ENCODE measurements around the gene EXOC7. TPM values are rescaled to one million over a fixed set of nuclear protein-coding genes. Genes with fewer than 3 reads are reported as not detected.

Gene EXOC7
- total and polyA plus RNA-seq, 12 donors, result 65.7 to 145 (median 95.8) TPM

- no peak for DNase-seq
- Histone ChIP-seq H3K9me3 (replicated peaks in 1 of 3) (no peaks in the 10 kb centered on the region), H3K4me3 (no peak overlapping the region), H3K4me1 (replicated peaks in 1 of 2) (no peaks in the 10 kb centered on the region), H3K27me3 (no peaks in the 10 kb centered on the region), H3K27ac (no peak overlapping the region), H3K36me3 (replicated peaks in 1 of 2) (peaks cover 0 to 91% of the 10 kb centered on the region in 2 donors)
- intact Hi-C loops (cut with DNase I), result no loop called here
- WGBS, 4 donors, result 87 to 94% (median 93%) methylated on average over 9 to 13 of the region's 13 CpGs
- TF ChIP-seq POLR2A (IDR thresholded peaks at IDR 0.05) (no peak), CTCF (IDR thresholded peaks at IDR 0.05) (no peak)
These were observed 7.6 kb downstream of the EXOC7 start for GRCh38 chr17:76095943-76096342.

- DNase-seq, result no peak
- Histone ChIP-seq H3K4me1 (replicated peaks in 1 of 2) (no peaks in the 10 kb centered on the region), H3K36me3 (replicated peaks in 1 of 2) (peaks cover 0 to 91% of the 10 kb centered on the region in 2 donors), H3K27me3 (no peaks in the 10 kb centered on the region), H3K27ac (no peak overlapping the region), H3K4me3 (no peak overlapping the region), H3K9me3 (replicated peaks in 1 of 3) (no peaks in the 10 kb centered on the region)
- TF ChIP-seq POLR2A (IDR thresholded peaks at IDR 0.05), result no peak
- TF ChIP-seq CTCF (IDR thresholded peaks at IDR 0.05), result no peak
- intact Hi-C loops (cut with DNase I), result no loop called here
- 84 to 91% (median 87%) methylated on average over 2 to 11 of the region's 11 CpGs for WGBS, 4 donors
These were observed 9.5 kb downstream of the EXOC7 start for GRCh38 chr17:76094046-76094445.

GRCh38 chr17:76092526-76093413, 10.8 kb downstream of the EXOC7 start:
- Histone ChIP-seq H3K27me3 (no peaks in the 10 kb centered on the region), H3K9me3 (replicated peaks in 1 of 3) (no peaks in the 10 kb centered on the region), H3K27ac (no peak overlapping the region), H3K4me1 (replicated peaks in 1 of 2) (no peaks in the 10 kb centered on the region), H3K4me3 (no peak overlapping the region), H3K36me3 (replicated peaks in 1 of 2) (peaks cover 0 to 95% of the 10 kb centered on the region in 2 donors)
- intact Hi-C loops (cut with DNase I), result no loop called here
- TF ChIP-seq CTCF (IDR thresholded peaks at IDR 0.05), result no peak
- TF ChIP-seq POLR2A (IDR thresholded peaks at IDR 0.05), result no peak
- no peak for DNase-seq
- 91 to 95% (median 93%) methylated on average over 8 to 20 of the region's 20 CpGs for WGBS, 4 donors

- H3K27ac ChIP-seq, result no peak overlapping the region
- intact Hi-C loops (cut with DNase I), result no loop called here
- H3K36me3 ChIP-seq (replicated peaks in 1 of 2), result peaks cover 0 to 95% of the 10 kb centered on the region in 2 donors
- H3K27me3 ChIP-seq, result no peaks in the 10 kb centered on the region
- DNase-seq, result no peak
- H3K4me1 ChIP-seq (replicated peaks in 1 of 2), result no peaks in the 10 kb centered on the region
- 75 to 88% (median 83%) methylated on average over 22 to 23 of the region's 23 CpGs for WGBS, 4 donors
- H3K4me3 ChIP-seq, result no peak overlapping the region
- TF ChIP-seq CTCF (IDR thresholded peaks at IDR 0.05), result no peak
- TF ChIP-seq POLR2A (IDR thresholded peaks at IDR 0.05), result no peak
- H3K9me3 ChIP-seq (replicated peaks in 1 of 3), result no peaks in the 10 kb centered on the region
These were observed 11.9 kb downstream of the EXOC7 start for GRCh38 chr17:76091526-76092286.
